Measurements from ENCODE around the gene PTGDS. TPM values are rescaled to one million over a fixed set of nuclear protein-coding genes. Genes with fewer than 3 reads are reported as not detected.
A peak's percentile ranks its signal among the peaks of the same experiment; 100 is the strongest.

The PTGDS gene
- total and polyA plus RNA-seq, 9 of the 15 experiments (the other 6 are each of a cell fraction or from before 2014, with no cell fraction given), result 0.46 to 7.1 (median 2.0) TPM

GRCh38 chr9:136992819-136993369 lies 15.6 kb downstream of the PTGDS start:
- no peak for FAIRE-seq
- no peaks in the 10 kb centered on the region for H3K27me3 ChIP-seq (ENCODE audit: control insufficient read depth in 2 of 2, insufficient read depth in 2 of 2, low read length in 2 of 2)
- 6% methylated on average over 17 of the region's 18 CpGs for WGBS (ENCODE audit: insufficient coverage, low coverage, missing lambda C conversion rate)
- no peak for TF ChIP-seq TAF15 (IDR thresholded peaks at IDR 0.05; ENCODE audit: low read depth, low read length)
- TF ChIP-seq, protein P1, sequence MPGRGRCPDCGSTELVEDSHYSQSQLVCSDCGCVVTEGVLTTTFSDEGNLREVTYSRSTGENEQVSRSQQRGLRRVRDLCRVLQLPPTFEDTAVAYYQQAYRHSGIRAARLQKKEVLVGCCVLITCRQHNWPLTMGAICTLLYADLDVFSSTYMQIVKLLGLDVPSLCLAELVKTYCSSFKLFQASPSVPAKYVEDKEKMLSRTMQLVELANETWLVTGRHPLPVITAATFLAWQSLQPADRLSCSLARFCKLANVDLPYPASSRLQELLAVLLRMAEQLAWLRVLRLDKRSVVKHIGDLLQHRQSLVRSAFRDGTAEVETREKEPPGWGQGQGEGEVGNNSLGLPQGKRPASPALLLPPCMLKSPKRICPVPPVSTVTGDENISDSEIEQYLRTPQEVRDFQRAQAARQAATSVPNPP (IDR thresholded peaks at IDR 0.05; ENCODE audit: borderline replicate concordance, insufficient read depth, insufficient read length), result no peak
- TF ChIP-seq MCM3 (IDR thresholded peaks at IDR 0.05), result no peak
- TF ChIP-seq, protein P2, sequence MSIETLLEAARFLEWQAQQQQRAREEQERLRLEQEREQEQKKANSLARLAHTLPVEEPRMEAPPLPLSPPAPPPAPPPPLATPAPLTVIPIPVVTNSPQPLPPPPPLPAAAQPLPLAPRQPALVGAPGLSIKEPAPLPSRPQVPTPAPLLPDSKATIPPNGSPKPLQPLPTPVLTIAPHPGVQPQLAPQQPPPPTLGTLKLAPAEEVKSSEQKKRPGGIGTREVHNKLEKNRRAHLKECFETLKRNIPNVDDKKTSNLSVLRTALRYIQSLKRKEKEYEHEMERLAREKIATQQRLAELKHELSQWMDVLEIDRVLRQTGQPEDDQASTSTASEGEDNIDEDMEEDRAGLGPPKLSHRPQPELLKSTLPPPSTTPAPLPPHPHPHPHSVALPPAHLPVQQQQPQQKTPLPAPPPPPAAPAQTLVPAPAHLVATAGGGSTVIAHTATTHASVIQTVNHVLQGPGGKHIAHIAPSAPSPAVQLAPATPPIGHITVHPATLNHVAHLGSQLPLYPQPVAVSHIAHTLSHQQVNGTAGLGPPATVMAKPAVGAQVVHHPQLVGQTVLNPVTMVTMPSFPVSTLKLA (conservative IDR thresholded peaks at IDR 0.05), result 0 out of 4 replicates have a peak, but pooled peaks of 1 of the 2 experiments have one; percentile 10
- no peak for TF ChIP-seq RAD51 (IDR thresholded peaks at IDR 0.05; ENCODE audit: borderline replicate concordance, low read depth)
- no peak for TF ChIP-seq PURB (CRISPR knock-in tag; IDR thresholded peaks at IDR 0.05; ENCODE audit: low read depth)
- no peak for TF ChIP-seq HMG20A (CRISPR knock-in tag; conservative IDR thresholded peaks at IDR 0.05)
- no peak for TF ChIP-seq MLX (CRISPR knock-in tag; conservative IDR thresholded peaks at IDR 0.05)
- TF ChIP-seq ZNF431 (CRISPR knock-in tag; IDR thresholded peaks at IDR 0.05), result peak; percentile 0; the same call in 1 of the 2 replicates
- peak; percentile 91 for TF ChIP-seq ZNF263 (CRISPR knock-in tag; IDR thresholded peaks at IDR 0.05; ENCODE audit: borderline replicate concordance)
- no peak for TF ChIP-seq EP400 (IDR thresholded peaks at IDR 0.05)
- TF ChIP-seq ZNF436 (CRISPR knock-in tag; IDR thresholded peaks at IDR 0.05), result no peak
- TF ChIP-seq JUNB (CRISPR knock-in tag; conservative IDR thresholded peaks at IDR 0.05), result no peak
- TF ChIP-seq TEAD4 (IDR thresholded peaks at IDR 0.05; ENCODE audit: low read length), result no peak
- no peak for TF ChIP-seq TEAD4 (CRISPR knock-in tag; IDR thresholded peaks at IDR 0.05; ENCODE audit: borderline replicate concordance)
- TF ChIP-seq NKRF (IDR thresholded peaks at IDR 0.05; ENCODE audit: borderline replicate concordance), result no peak; the same call in 1 of the 2 replicates

More at GRCh38 chr9:136992819-136993369, 15.6 kb downstream of the PTGDS start:
- BruUV-seq (replicated peaks), result no TSS peak
- Histone ChIP-seq H3K9me3 (replicated peaks; ENCODE audit: control insufficient read depth, insufficient read depth, low read depth, low read length) (peaks cover 6% of the 10 kb centered on the region), H3K4me2 (ENCODE audit: insufficient read depth, low read length) (peak overlapping the region; percentile 83), H3K9ac (ENCODE audit: insufficient read depth in 1 of 2, low read depth in 2 of 2, low read length in 2 of 2) (peak overlapping the region; percentile 79 to 97), H3K9me1 (ENCODE audit: control insufficient read depth, insufficient read depth, low read length) (no peaks in the 10 kb centered on the region), H3K36me3 (ENCODE audit: control insufficient read depth, insufficient read depth, low read length) (peaks cover 22% of the 10 kb centered on the region; the same call in 1 of the 3 replicates), H3K4me3 (peak overlapping the region; percentile 87), H3K4me1 (replicated peaks in 1 of 2; ENCODE audit: control insufficient read depth in 2 of 2, insufficient read depth in 2 of 2, low read length in 2 of 2) (peaks cover 30 to 69% of the 10 kb centered on the region in 2 experiments), H3K79me2 (ENCODE audit: control insufficient read depth, insufficient read depth, low read length) (peaks cover 18% of the 10 kb centered on the region), H3K27ac (ENCODE audit: extremely low read depth, low read depth, low read length) (peak overlapping the region; percentile 89), H4K20me1 (replicated peaks; ENCODE audit: control insufficient read depth, insufficient read depth, low read length) (no peaks in the 10 kb centered on the region), H2AFZ (ENCODE audit: low read depth, low read length) (peak overlapping the region; percentile 89; the same call in 1 of the 2 replicates)
- in situ Hi-C loops (cut with MboI), result no loop called here
- CTCF ChIA-PET (ENCODE audit: low intra/inter-chr PET ratio), result no interaction called here
- DNase-seq (ENCODE audit: extremely low read depth in 1 of 4, low spot score in 3 of 4) (no peak), ATAC-seq (no peak)
- intact Hi-C loops (cut with micrococcal nuclease), result loop anchor here (5.0 kb wide), 1 partner anchor 46 kb away; the partner anchor contains the start of gene C8G
- POLR2A ChIA-PET, result interaction anchor here (0.6 to 1.3 kb wide), 10 partner anchors 8 to 163 kb away, joined by 3 to 6 read pairs (median 4); no protein-coding TSS in a partner anchor
